ENCODE measurements around the gene LDLRAD4.
"Not testable (repeated sequence)": the region's sequence is repeated elsewhere in the genome, so short reads cannot be mapped to it uniquely, and the experiment has no call there.

LDLRAD4 gene

GRCh38 chr18:13585379-13586153, 367.0 kb downstream of the LDLRAD4 start:
- DNase-seq = no peak

- no peak for DNase-seq
Measured at GRCh38 chr18:13587001-13587400, 368.4 kb downstream of the LDLRAD4 start.

GRCh38 chr18:13587477-13587876, 368.9 kb downstream of the LDLRAD4 start:
- DNase-seq = no peak

- DNase-seq = no peak
Measured at GRCh38 chr18:13587937-13588336, 369.4 kb downstream of the LDLRAD4 start.

GRCh38 chr18:13589316-13589715, 370.8 kb downstream of the LDLRAD4 start:
- DNase-seq = no peak

GRCh38 chr18:13589943-13590342, 371.4 kb downstream of the LDLRAD4 start:
- no peak for DNase-seq

- DNase-seq = no peak
Measured at GRCh38 chr18:13592246-13592645, 373.7 kb downstream of the LDLRAD4 start.

GRCh38 chr18:13594551-13594950, 376.0 kb downstream of the LDLRAD4 start:
- DNase-seq = no peak

GRCh38 chr18:13597068-13597467, 378.5 kb downstream of the LDLRAD4 start:
- DNase-seq = peak; percentile 13

GRCh38 chr18:13598591-13598990, 380.0 kb downstream of the LDLRAD4 start:
- no peak for DNase-seq

- no peak for DNase-seq
Measured at GRCh38 chr18:13599031-13599430, 380.5 kb downstream of the LDLRAD4 start.

GRCh38 chr18:13603304-13604019, 384.9 kb downstream of the LDLRAD4 start:
- no peak for DNase-seq

- DNase-seq = peak; percentile 47
Measured at GRCh38 chr18:13604786-13605185, 386.2 kb downstream of the LDLRAD4 start.

GRCh38 chr18:13605477-13605876, 386.9 kb downstream of the LDLRAD4 start:
- no peak for DNase-seq

GRCh38 chr18:13605901-13606300, 387.3 kb downstream of the LDLRAD4 start:
- DNase-seq = no peak

- DNase-seq = no peak
Measured at GRCh38 chr18:13606604-13607254, 388.2 kb downstream of the LDLRAD4 start.

- not testable (repeated sequence) for DNase-seq
Measured at GRCh38 chr18:13608024-13608562, 389.5 kb downstream of the LDLRAD4 start.

- peak; percentile 13 for DNase-seq
Measured at GRCh38 chr18:13608791-13609532, 390.4 kb downstream of the LDLRAD4 start.

GRCh38 chr18:13610555-13611141, 392.1 kb downstream of the LDLRAD4 start:
- no peak for DNase-seq

GRCh38 chr18:13611142-13611600, 392.6 kb downstream of the LDLRAD4 start:
- no peak for DNase-seq

- peak; percentile 63 for DNase-seq
Measured at GRCh38 chr18:13611601-13612195, 393.1 kb downstream of the LDLRAD4 start.

All from hematopoietic multipotent progenitor cell treated with erythropoietin and hydrocortisone succinate and interleukin-3 and kit ligand, for 8 days (in vitro differentiated cells).